ENCODE results near the gene PROZ.

GRCh38 chr13:113162783-113163685 is 4.6 kb downstream of the PROZ start:
- TF ChIP-seq CTCF (optimal IDR thresholded peaks at IDR 0.05 in 1 of 3, IDR thresholded peaks at IDR 0.05 in 1 of 3, conservative IDR thresholded peaks at IDR 0.05 in 1 of 3; ENCODE audit: extremely low read depth in 1 of 3, insufficient read depth in 2 of 3, low read length in 3 of 3) (no peak), EZH2 (IDR thresholded peaks at IDR 0.05; ENCODE audit: low read length) (no peak)
